GM19455 (cell line): ENCODE measurements around the gene DDX19B.
"Not testable (repeated sequence)": the region's sequence is repeated elsewhere in the genome, so short reads cannot be mapped to it uniquely, and the experiment has no call there.

ENCODE experiments used
- ATAC-seq: cut with Tn5 transposase; IDR thresholded peaks from one replicate; pipeline ENCODE4 v1.9.1; 2021; ENCODE audit not compliant: unreplicated experiment

The DDX19B gene

GRCh38 chr16:70287304-70287971 is 11.5 kb upstream of the DDX19B start:
- ATAC-seq = not testable (repeated sequence)

GRCh38 chr16:70289229-70290094 is 9.5 kb upstream of the DDX19B start, which contains the start of gene AARS1:
Gene AARS1 (minus strand): TSS chr16:70289506. CDS start chr16:70282763, 6,743 bp downstream.
- ATAC-seq = peak; percentile 96

- ATAC-seq = no peak
Measured at GRCh38 chr16:70290949-70291519, 8.0 kb upstream of the DDX19B start.

GRCh38 chr16:70292148-70292547 is 6.8 kb upstream of the DDX19B start:
- not testable (repeated sequence) for ATAC-seq

- no peak for ATAC-seq
Measured at GRCh38 chr16:70294385-70295025, 4.5 kb upstream of the DDX19B start.

GRCh38 chr16:70295634-70296033 is 3.4 kb upstream of the DDX19B start:
- no peak for ATAC-seq

- ATAC-seq = no peak
Measured at GRCh38 chr16:70301121-70301520, 2.1 kb downstream of the DDX19B start.

GRCh38 chr16:70302745-70303144 is 3.8 kb downstream of the DDX19B start:
- no peak for ATAC-seq

- ATAC-seq = no peak
Measured at GRCh38 chr16:70304892-70305448, 6.0 kb downstream of the DDX19B start.

- no peak for ATAC-seq
Measured at GRCh38 chr16:70306880-70307279, 7.9 kb downstream of the DDX19B start.

GRCh38 chr16:70307726-70308125 is 8.7 kb downstream of the DDX19B start:
- ATAC-seq = not testable (repeated sequence)

- no peak for ATAC-seq
Measured at GRCh38 chr16:70320121-70320520, 21.1 kb downstream of the DDX19B start.

GRCh38 chr16:70324998-70325747 is 26.2 kb downstream of the DDX19B start:
- ATAC-seq = no peak

GRCh38 chr16:70331091-70331490 is 32.1 kb downstream of the DDX19B start:
- ATAC-seq = no peak

GRCh38 chr16:70331588-70332358 is 32.8 kb downstream of the DDX19B start:
- no peak for ATAC-seq

GRCh38 chr16:70332728-70333127 is 33.7 kb downstream of the DDX19B start:
- not testable (repeated sequence) for ATAC-seq

- ATAC-seq = no peak
Measured at GRCh38 chr16:70337814-70338213, 38.8 kb downstream of the DDX19B start.

GRCh38 chr16:70341600-70341999 is 42.6 kb downstream of the DDX19B start:
- no peak for ATAC-seq

GRCh38 chr16:70342016-70342415 is 43.0 kb downstream of the DDX19B start:
- ATAC-seq = no peak
